Stimulated activated CD4-positive, alpha-beta T cell treated with anti-CD3 and anti-CD28 coated beads, TNF-alpha, amount 100 ng/mL, for 4 hours (primary cell): ENCODE results near the gene PMFBP1.

Experiments
- DNase-seq, 3 experiments: peaks; one replicate each; pipeline ENCODE4 v3.0.0-alpha.2; 2020; ENCODE audit warnings: low read depth in 3 of 3

The PMFBP1 gene

GRCh38 chr16:72172105-72173034 lies at the start of gene PMFBP1:
Gene PMFBP1 (minus strand): TSS chr16:72172155. CDS start chr16:72171208, 947 bp downstream.
- no peak for DNase-seq

- DNase-seq: no peak
These were observed 49.7 kb upstream of the PMFBP1 start for GRCh38 chr16:72221630-72222024.

- no peak for DNase-seq
These were observed 49.1 kb upstream of the PMFBP1 start for GRCh38 chr16:72220875-72221629.

DNA sequence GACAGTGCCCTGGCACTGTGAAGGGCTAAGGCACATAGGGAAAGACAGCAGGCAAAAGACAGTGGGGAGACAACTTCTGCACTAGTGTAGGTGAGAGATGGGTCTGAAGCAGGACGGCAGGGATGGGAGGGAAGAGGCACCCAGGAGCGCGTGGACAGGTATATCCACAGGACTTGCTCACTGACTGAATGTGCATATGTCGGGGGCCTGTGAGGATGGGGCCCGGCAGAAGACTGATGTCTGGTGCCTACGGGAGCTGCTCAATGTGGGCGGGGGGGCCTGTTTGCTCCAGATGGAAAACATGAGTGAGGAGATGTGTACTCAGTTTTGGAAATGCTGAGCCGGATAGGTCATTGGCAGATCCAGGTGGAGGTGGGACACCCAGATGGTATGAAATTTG lies 47.3 kb upstream of the PMFBP1 start:
- no peak for DNase-seq

DNA sequence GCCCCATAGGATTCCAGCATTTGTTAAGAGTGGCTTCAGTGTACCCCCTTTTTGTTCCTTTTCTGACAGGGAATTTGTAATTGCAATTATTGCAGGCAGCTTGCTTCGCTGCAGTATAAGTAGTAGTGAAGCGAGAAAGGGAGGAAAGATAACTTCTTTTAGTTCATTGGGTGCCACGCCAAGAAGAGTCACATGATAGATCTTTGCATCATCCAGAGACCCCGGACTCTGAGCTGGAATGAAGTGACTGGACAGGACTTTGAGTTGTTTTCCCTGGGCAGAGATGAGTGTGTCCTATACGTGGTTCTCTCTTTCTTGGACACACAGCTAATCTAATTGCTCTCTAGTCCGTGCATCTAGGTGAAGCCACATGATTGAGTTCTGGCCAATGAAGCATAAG lies 44.8 kb upstream of the PMFBP1 start:
- DNase-seq: no peak

DNA sequence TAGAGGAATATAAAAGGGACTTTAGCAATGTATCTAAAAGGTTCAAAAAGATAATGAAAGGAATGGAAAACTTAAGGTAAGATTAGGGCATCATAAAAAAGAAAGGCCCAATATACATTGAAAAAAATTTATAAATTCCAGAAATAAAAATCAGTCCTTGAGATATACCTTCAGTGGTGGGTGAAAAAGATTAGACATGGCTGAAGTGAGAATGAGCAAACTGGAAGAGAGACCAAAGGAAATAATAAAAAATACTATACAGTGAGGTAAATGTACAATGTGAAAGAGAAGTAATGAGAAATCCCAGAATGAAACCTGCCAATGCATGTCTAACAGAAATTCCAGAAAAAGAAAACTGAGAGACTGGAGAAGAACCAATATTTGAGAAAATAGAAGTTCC lies 42.9 kb upstream of the PMFBP1 start:
- no peak for DNase-seq

- no peak for DNase-seq
These were observed 39.2 kb upstream of the PMFBP1 start for GRCh38 chr16:72211110-72211509.

DNA sequence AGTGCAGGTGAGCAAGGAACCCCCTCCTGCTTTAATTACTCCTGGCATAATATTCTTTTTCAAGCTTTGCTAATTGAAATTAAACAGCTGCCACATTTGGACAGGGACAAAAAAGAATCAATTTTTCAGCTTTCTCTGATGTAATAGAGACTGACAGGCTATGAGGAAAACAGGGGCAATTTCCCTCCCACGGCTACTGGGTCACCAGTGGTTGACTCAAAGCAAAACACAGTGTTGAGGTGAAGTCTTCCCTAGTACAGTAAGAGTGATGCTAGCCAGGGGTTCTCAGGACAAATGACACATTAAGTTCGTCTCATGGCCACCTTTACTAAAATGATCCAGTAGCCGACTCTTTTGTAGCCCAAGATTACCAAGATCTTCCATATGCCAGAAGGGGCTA lies 38.6 kb upstream of the PMFBP1 start:
- no peak for DNase-seq

GRCh38 chr16:72210072-72210471 lies 38.1 kb upstream of the PMFBP1 start:
- no peak for DNase-seq

- no peak for DNase-seq
These were observed 34.3 kb upstream of the PMFBP1 start for GRCh38 chr16:72206299-72206698.

DNA sequence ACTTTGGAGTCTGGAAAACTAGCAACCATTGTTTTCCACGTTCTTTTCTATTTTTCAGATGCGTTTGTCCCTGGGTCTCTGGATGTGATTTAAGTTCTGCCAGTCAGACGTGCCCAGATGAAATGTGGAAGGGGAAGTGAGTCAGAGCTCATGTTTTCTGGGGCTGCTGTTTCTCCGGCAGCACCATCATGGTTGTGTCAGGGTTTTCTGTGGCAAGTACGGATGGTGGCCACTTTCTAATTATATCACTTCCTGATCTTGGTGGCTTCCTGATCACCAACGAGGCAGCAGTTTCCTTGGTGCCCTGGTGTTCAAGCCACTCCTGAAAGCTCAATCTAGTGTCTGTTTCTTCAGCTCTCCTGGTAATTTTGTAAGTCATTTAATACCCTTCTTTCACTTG lies 31.4 kb upstream of the PMFBP1 start:
- no peak for DNase-seq

GRCh38 chr16:72202014-72202413 lies 30.1 kb upstream of the PMFBP1 start:
- DNase-seq: no peak

DNA sequence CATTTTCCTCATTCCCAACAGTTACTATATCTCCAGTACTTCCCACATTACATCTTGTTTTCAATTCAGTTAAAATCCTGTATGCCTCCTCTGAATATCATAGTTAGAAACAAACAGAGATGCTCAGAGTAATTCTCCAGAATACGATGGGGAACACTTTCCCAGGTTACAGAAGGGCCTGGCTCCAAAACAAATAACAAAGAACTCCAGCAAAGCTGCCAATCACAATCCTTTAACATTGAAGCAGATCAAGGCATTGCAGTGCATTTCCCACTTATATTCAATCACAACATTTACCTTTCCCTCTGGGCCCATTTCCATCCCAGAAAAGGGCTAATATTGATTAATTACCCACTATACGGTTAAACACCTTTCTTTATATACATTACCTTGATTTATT lies 29.4 kb upstream of the PMFBP1 start:
- DNase-seq: no peak

DNA sequence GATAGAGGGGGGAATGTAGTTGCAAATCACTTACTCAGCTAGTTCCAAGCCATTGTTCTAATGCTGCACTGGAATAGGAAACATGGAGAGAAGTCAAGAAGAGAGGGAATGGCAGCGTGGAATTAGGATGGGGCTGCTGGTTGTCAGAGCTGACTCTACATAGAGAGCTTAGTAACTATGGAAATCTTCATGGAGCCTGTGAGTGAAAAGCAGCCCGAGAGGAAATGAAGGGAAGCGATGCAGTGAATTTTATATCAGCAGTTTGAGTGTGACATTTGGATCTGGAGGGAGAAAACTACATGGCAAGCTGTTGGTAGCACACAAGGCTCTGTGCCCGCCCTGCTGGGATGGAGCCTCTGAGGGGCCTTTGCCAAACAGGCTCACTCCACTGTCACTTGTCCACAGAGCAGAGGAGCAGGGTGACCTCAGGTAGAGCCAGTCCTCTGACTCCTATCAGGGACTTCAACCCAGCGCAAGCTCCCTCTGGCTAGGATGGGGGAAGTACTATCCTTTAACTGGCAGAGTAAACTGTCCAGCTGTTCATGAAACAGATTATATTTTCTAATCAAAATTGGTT lies 27.9 kb upstream of the PMFBP1 start:
- DNase-seq: no peak

DNA sequence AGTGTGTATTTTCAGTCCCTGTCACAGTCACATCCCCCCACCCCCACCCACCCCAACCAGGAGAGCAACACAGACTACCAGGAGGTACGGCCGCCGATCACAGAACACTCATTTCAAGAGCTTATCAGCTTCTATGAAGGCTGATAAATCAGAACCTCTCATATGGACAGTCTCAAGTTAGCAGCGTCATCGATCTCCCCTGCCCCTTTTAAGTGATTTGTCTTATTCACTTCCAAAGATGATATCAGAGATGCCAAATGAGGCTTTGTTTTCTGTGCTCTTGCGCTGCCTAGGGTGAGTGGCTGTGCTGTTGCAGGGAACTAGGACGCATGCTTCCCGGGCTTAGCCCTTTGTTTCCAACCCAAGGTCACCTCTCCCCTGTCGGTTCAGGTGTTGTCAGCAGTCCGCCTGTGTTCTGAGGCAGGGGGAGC lies 26.8 kb upstream of the PMFBP1 start:
- DNase-seq: no peak

- no peak for DNase-seq
These were observed 26.2 kb upstream of the PMFBP1 start for GRCh38 chr16:72198021-72198711.

- DNase-seq: no peak
These were observed 25.6 kb upstream of the PMFBP1 start for GRCh38 chr16:72197545-72197944.

DNA sequence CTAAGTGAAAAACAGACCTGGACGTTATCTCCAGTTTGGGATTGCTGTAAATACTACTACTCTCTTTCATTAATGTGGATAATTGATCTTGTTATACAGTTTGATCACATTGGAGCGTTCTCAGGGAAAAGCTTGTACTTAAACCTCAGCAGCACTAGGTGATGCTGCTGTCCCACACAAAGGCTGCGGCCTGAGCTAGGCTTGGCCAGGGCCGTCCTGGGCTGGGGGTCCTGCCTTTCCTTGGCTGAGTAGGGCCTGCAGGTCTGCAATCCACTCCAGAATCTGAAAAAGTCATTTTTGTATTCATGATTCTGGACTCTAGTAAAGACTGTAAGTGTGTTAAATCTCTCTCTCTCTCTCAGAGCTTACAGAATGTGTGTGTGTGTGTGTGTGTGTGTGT lies 23.7 kb upstream of the PMFBP1 start:
- no peak for DNase-seq

- no peak for DNase-seq
These were observed 19.6 kb upstream of the PMFBP1 start for GRCh38 chr16:72191551-72191950.

DNA sequence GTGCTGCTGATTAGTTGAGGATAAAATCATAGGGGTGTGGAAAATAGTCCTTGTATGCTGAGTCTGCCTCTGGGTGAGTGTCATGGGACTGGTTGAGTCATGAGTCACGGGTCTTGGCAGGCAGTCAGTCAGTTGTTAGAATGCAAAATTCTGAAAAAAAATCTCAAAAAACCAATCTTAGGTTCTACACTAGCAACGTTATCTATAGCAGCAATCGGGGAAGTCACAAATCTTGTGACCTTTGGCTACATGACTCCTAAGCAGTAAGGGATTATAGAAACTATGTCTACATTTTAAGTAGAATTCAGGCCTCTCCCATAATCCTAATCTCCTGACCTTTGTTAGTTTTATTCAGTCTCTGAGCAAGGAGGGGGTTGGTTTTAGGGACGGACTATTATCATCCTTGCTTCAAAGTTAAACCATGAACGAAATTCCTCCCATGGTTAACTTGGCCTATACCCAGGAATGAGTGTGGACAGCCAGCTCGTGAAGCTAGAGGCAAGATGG lies 18.0 kb upstream of the PMFBP1 start:
- DNase-seq: no peak

DNA sequence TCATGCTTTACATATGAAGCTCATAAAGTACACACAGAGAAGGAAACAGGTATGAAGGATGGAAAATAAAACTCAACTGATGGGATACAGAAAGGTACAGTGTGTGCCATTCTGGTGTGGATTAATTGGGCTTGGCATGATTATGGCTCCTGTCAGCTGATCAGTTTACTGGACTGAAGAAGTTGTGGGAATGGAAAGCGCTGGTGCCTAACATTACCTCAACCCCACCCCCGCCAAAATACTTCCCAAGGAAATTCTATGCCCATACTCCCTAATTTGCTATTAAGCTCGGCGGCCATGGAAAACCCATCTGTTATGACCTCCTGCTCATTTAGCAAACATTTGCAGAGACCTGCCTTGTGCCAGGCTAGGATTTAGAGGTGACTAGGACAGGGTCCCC lies 16.6 kb upstream of the PMFBP1 start:
- DNase-seq: no peak

DNA sequence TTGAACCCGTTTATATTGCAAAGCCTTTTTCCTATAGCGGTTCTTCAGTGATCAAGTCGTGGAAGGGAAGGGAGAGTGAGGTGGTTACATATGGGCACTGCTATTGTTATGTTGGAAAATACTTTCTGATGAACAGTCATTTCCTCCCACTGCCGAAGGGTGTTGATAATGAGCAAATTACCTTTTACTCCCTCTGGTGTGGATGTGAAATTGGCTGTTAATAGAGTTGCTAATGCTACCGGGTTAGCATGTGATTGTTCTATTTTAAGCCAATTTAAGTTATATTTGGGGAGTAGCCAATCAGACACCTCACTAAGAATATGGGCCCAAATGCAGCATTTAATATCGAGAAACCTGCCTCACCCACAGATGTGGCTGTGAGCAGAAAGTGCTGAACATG lies 15.6 kb upstream of the PMFBP1 start:
- DNase-seq: no peak
